Psoas muscle (tissue), 8 donors: ENCODE measurements around the gene GPR62. TPM values are rescaled to one million over a fixed set of nuclear protein-coding genes. Genes with fewer than 3 reads are reported as not detected.

ENCODE experiments used
- ATAC-seq, 4 donors: fragments of 200-7000 bp; cut with Tn5 transposase; one replicate each; pipeline ENCODE4 v1.9.1; 2020; ENCODE audit warnings: moderate library complexity in 3 of 4, mild to moderate bottlenecking in 2 of 4
- DNase-seq, 2 donors: peaks; one replicate each; pipeline ENCODE4 v3.0.0-alpha.2; 2020
- H3K27ac ChIP-seq: fragments of 200-600 bp; one replicate; pipeline ENCODE4 v1.8.0; 2022
- H3K27me3 ChIP-seq, 3 donors: fragments of 200-600 bp in 1 of 3; one replicate each; pipeline versions ENCODE4 v1.6.1 to v1.8.0; 2013 to 2022; ENCODE audit warnings: low read length in 2 of 3, mild to moderate bottlenecking in 2 of 3, moderate library complexity in 1 of 3; ENCODE audit not compliant: insufficient read depth in 3 of 3
- H3K36me3 ChIP-seq, 2 donors: fragments of 200-600 bp in 1 of 2; one replicate each; pipeline versions ENCODE4 v1.6.1 to v1.8.0; 2013 to 2022; ENCODE audit warnings: low read depth in 1 of 2, mild to moderate bottlenecking in 1 of 2, moderate library complexity in 1 of 2; ENCODE audit not compliant: insufficient read depth in 1 of 2
- H3K4me1 ChIP-seq: fragments of 200-600 bp; one replicate; pipeline ENCODE4 v1.8.0; 2022
- H3K4me3 ChIP-seq: fragments of 200-600 bp; one replicate; pipeline ENCODE4 v1.8.0; 2022; ENCODE audit warnings: mild to moderate bottlenecking
- H3K9me3 ChIP-seq: fragments of 200-600 bp; one replicate; pipeline ENCODE4 v1.8.0; 2022
- CTCF ChIP-seq: fragments of 200-600 bp; IDR thresholded peaks from one replicate; pipeline ENCODE4 v1.8.0; 2022; ENCODE audit warnings: antibody characterized with exemption
- WGBS, 3 donors: extraction: QIAGEN DNeasy Blood & Tissue Kit; methylation state at CpG; one replicate each; pipeline versions ENCODE4 v1.1.6 to v1.1.7; 2013; 5-methylcytosine and 5-hydroxymethylcytosine counted together
- intact Hi-C, 2 donors: fragments of 100-400 bp; cut with DNase I; formaldehyde crosslinking; loops; one replicate each; pipeline versions ENCODE4 v1.11.0 to v1.14.2; 2022
- polyA plus RNA-seq, 3 donors: library from polyadenylated mRNA; stranded (reverse); fragments of 200-250 nt; gene quantifications; one replicate each; pipeline ENCODE4 v1.2.3, GENCODE V29; 2013
- total RNA-seq, 4 donors: library from RNA; stranded (reverse); fragmentation: NEBNext Ultra II Directional in 2 of 4; extraction: Animal tissue kit (Norgen Biotek cat#: 25700) in 2 of 4; gene quantifications; one replicate each; pipeline versions ENCODE4 v1.2.1 to v1.2.4, GENCODE V29; 2021 to 2023
- donor health status: healthy with polysubstance abuse.
- donor health status: DM: no; HTN: no; CAD: no; lungs with moderate emphysema.
- donor health status: Bipolar disorder and iron deficiency.
- donor health status: healthy.
- donor health status: DM: yes; HTN: yes; CAD: no.
- donor health status: DM: no; HTN: no; CAD: no.
- donor health status: DM: no; HTN: no; CAD: no.
- donor health status: DM: yes; HTN: yes; CAD: no.

Gene GPR62
- total and polyA plus RNA-seq, 7 donors = 0.04 to 0.93 (median 0.20) TPM

- Histone ChIP-seq H3K27me3 (no peaks in the 10 kb centered on the region), H3K36me3 (peaks cover 2 to 52% of the 10 kb centered on the region in 2 donors), H3K4me1 (no peaks in the 10 kb centered on the region), H3K9me3 (no peaks in the 10 kb centered on the region), H3K4me3 (no peak overlapping the region), H3K27ac (no peak overlapping the region)
- intact Hi-C loops = no loop called here
- ATAC-seq = no peak
- 93 to 96% (median 96%) methylated on average over 6 of the region's 6 CpGs for WGBS, 3 donors
- no peak for TF ChIP-seq CTCF
- no peak for DNase-seq
Measured at GRCh38 chr3:51931756-51932155, 23.4 kb upstream of the GPR62 start.

GRCh38 chr3:51932471-51933370, 22.5 kb upstream of the GPR62 start:
- Histone ChIP-seq H3K27me3 (no peaks in the 10 kb centered on the region), H3K4me3 (no peak overlapping the region), H3K36me3 (peaks cover 9 to 61% of the 10 kb centered on the region in 2 donors), H3K27ac (no peak overlapping the region), H3K4me1 (no peaks in the 10 kb centered on the region), H3K9me3 (no peaks in the 10 kb centered on the region)
- TF ChIP-seq CTCF = no peak
- no peak for ATAC-seq
- WGBS, 3 donors = 89 to 90% (median 89%) methylated on average over 15 of the region's 15 CpGs
- DNase-seq = no peak
- intact Hi-C loops = no loop called here

GRCh38 chr3:51933471-51934138, 21.6 kb upstream of the GPR62 start:
- Histone ChIP-seq H3K27me3 (no peaks in the 10 kb centered on the region), H3K4me3 (no peak overlapping the region), H3K27ac (no peak overlapping the region), H3K9me3 (no peaks in the 10 kb centered on the region), H3K36me3 (peaks cover 9 to 70% of the 10 kb centered on the region in 2 donors), H3K4me1 (no peaks in the 10 kb centered on the region)
- DNase-seq = no peak
- TF ChIP-seq CTCF = no peak
- WGBS, 3 donors = 88 to 92% (median 90%) methylated on average over 13 of the region's 13 CpGs
- intact Hi-C loops = no loop called here
- ATAC-seq = no peak

- H3K4me1 ChIP-seq = no peaks in the 10 kb centered on the region
- 93 to 96% (median 94%) methylated on average over 11 of the region's 11 CpGs for WGBS, 3 donors
- no peak for DNase-seq
- no peaks in the 10 kb centered on the region for H3K9me3 ChIP-seq
- no peak overlapping the region for H3K4me3 ChIP-seq
- no peak for TF ChIP-seq CTCF
- intact Hi-C loops = no loop called here
- ATAC-seq = no peak
- H3K36me3 ChIP-seq = peaks cover 9 to 77% of the 10 kb centered on the region in 2 donors
- H3K27me3 ChIP-seq = no peaks in the 10 kb centered on the region
- no peak overlapping the region for H3K27ac ChIP-seq
Measured at GRCh38 chr3:51934139-51934850, 20.9 kb upstream of the GPR62 start.
